ENCODE data around the gene JARID2.

DNA sequence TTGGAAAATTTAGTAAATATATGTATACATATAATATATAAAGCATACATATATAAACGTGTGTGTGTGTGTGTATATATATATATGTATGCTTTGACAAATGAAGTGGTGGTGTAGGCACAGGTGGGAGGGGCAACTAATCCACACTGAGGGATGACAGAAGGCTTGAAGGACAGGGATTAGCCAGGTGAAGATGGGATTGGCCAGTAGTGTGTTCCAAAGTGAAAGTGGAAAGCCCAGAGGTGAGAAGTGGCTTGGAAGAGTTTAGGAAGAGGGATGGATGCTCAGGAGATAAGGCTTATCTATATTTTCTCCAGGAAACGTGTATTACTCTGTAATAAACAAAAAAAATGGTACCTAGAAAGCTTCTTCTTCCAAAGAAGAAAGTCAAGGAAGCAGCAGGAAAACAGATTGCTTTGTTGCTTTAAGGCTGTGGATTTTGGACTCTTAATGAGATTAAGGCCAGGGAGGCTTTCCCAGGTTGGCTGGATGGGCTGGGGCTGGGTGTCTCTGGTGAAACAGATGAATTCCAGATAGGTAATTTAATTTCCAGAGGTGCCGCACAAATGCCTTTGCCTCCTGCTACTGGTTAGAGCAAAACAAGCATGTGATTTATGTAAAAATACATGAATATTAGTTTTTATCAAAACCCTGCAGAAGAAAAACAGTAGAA, 63.9 kb downstream of the JARID2 start:
- TF ChIP-seq, protein P1, sequence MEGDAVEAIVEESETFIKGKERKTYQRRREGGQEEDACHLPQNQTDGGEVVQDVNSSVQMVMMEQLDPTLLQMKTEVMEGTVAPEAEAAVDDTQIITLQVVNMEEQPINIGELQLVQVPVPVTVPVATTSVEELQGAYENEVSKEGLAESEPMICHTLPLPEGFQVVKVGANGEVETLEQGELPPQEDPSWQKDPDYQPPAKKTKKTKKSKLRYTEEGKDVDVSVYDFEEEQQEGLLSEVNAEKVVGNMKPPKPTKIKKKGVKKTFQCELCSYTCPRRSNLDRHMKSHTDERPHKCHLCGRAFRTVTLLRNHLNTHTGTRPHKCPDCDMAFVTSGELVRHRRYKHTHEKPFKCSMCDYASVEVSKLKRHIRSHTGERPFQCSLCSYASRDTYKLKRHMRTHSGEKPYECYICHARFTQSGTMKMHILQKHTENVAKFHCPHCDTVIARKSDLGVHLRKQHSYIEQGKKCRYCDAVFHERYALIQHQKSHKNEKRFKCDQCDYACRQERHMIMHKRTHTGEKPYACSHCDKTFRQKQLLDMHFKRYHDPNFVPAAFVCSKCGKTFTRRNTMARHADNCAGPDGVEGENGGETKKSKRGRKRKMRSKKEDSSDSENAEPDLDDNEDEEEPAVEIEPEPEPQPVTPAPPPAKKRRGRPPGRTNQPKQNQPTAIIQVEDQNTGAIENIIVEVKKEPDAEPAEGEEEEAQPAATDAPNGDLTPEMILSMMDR (IDR thresholded peaks at IDR 0.05), result no peak
- TF ChIP-seq POLR2A (IDR thresholded peaks at IDR 0.05), result no peak
